Right atrium auricular region (tissue), 2 donors: ENCODE measurements around the gene LYSET. TPM values are rescaled to one million over a fixed set of nuclear protein-coding genes. Genes with fewer than 3 reads are reported as not detected.
"Not testable (repeated sequence)": the region's sequence is repeated elsewhere in the genome, so short reads cannot be mapped to it uniquely, and the experiment has no call there.

Source experiments
- DNase-seq: peaks from one replicate; pipeline ENCODE4 v3.0.0-alpha.2; 2019; ENCODE audit warnings: low spot score
- H3K27ac ChIP-seq, 2 donors: fragments of 200-600 bp; sonication (generic); 1 replicate in 1 of 2; 2 replicates in 1 of 2; pipeline ENCODE4 v1.5.1; 2016 to 2019
- H3K27me3 ChIP-seq, 2 donors: fragments of 200-600 bp; sonication (generic); one replicate each; pipeline versions ENCODE4 v1.5.1 to v1.6.0; 2017 to 2019
- H3K36me3 ChIP-seq: fragments of 200-600 bp; sonication (generic); one replicate; pipeline ENCODE4 v1.5.1; 2016
- H3K4me1 ChIP-seq, 2 donors: fragments of 200-600 bp; sonication (generic); one replicate each; pipeline versions ENCODE4 v1.5.1 to v1.6.0; 2017 to 2019
- H3K4me3 ChIP-seq, 2 donors: fragments of 200-600 bp; sonication (generic); 1 replicate in 1 of 2; 2 replicates in 1 of 2; pipeline ENCODE4 v1.5.1; 2017 to 2019; ENCODE audit warnings: mild to moderate bottlenecking in 1 of 2, moderate library complexity in 1 of 2
- H3K9me3 ChIP-seq, 2 donors: fragments of 200-600 bp; sonication (generic); one replicate each; pipeline ENCODE4 v1.5.1; 2019
- CTCF ChIP-seq, 2 donors: fragments of 200-600 bp; sonication (generic); IDR thresholded peaks; one replicate each; pipeline ENCODE4 v1.5.1; 2019; ENCODE audit warnings: antibody characterized with exemption in 2 of 2
- total RNA-seq, 2 donors: library from RNA; depleted of rRNA; stranded (reverse); fragments of >200 nt; gene quantifications; one replicate each; pipeline ENCODE4 v1.1.0, GENCODE V29; 2016

LYSET gene
- 10 to 100 TPM in 1 of 2 donors, 1 to 10 TPM in 1; 8.3 to 10.0 TPM for total RNA-seq

- peaks cover 0 to 22% of the 10 kb centered on the region in 2 donors for H3K4me1 ChIP-seq
- TF ChIP-seq CTCF (IDR thresholded peaks at IDR 0.05): peak in 1 of 2 donors; percentile 55
- H3K36me3 ChIP-seq: peaks cover 6% of the 10 kb centered on the region
- H3K9me3 ChIP-seq: no peaks in the 10 kb centered on the region
- H3K27me3 ChIP-seq: no peaks in the 10 kb centered on the region
- peak within 1 kb of the TSS; percentile 94 for H3K27ac ChIP-seq
- peak; percentile 87 for DNase-seq
- H3K4me3 ChIP-seq: peak within 1 kb of the TSS; percentile 81 to 88
Observed at GRCh38 chr14:93184391-93185348, at the start of gene LYSET, which contains the start of gene MOAP1. TSS of gene LYSET (plus strand) at chr14:93185317. CDS start at chr14:93185406, 89 bp downstream. TSS of gene MOAP1 (minus strand) at chr14:93184897. CDS start at chr14:93184242, 655 bp downstream.

GRCh38 chr14:93135399-93135798 is 49.7 kb upstream of the LYSET start:
- H3K4me3 ChIP-seq: no peak overlapping the region
- no peaks in the 10 kb centered on the region for H3K9me3 ChIP-seq
- no peak for DNase-seq
- H3K27me3 ChIP-seq: no peaks in the 10 kb centered on the region
- no peak overlapping the region for H3K27ac ChIP-seq
- H3K36me3 ChIP-seq: no peaks in the 10 kb centered on the region
- no peaks in the 10 kb centered on the region for H3K4me1 ChIP-seq
- no peak for TF ChIP-seq CTCF (IDR thresholded peaks at IDR 0.05)

GRCh38 chr14:93136009-93136408 is 49.1 kb upstream of the LYSET start:
- H3K4me1 ChIP-seq: no peaks in the 10 kb centered on the region
- DNase-seq: no peak
- H3K9me3 ChIP-seq: no peaks in the 10 kb centered on the region
- no peaks in the 10 kb centered on the region for H3K27me3 ChIP-seq
- no peaks in the 10 kb centered on the region for H3K36me3 ChIP-seq
- H3K4me3 ChIP-seq: no peak overlapping the region
- no peak for TF ChIP-seq CTCF (IDR thresholded peaks at IDR 0.05)
- H3K27ac ChIP-seq: no peak overlapping the region

DNA sequence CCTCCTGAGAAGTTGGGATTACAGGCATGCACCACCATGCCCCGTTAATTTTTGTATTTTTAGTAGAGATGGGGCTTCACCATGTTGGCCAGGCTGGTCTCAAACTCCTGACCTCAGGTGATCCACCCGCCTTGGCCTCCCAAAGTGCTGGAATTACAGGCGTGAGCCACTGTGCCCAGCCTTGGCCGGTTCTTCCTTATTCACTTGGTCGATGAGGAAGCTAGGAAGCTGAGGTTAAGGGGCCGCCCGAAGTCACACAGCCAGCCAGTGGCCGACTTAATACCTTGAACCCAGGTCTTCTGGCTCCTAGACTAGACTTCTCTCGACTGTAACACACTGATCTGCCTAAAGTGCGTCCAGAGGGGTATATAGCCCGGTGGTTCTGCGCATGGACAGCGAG is 48.6 kb upstream of the LYSET start:
- not testable (repeated sequence) for H3K4me3 ChIP-seq, H3K4me1 ChIP-seq, H3K9me3 ChIP-seq, H3K27ac ChIP-seq, H3K36me3 ChIP-seq, DNase-seq, H3K27me3 ChIP-seq

DNA sequence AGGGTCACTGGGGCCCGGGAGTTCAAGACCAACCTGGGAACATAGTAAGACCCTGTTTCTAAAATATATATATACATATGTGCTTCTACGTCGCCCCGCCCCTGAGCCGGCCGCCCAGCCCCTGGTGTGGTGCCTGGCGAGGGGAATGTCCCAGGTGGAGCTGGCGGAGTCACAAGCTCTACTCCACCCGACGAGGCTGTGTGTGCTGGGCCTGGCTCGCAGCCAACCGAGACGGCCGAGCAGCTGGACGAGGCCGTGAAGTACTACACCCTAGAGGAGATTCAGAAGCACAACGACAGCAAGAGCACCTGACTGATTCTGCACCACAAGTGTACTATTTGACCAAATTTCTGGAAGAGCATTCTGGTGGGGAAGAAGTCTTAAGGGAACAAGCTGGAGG is 47.3 kb upstream of the LYSET start:
- no peaks in the 10 kb centered on the region for H3K9me3 ChIP-seq
- H3K27me3 ChIP-seq: no peaks in the 10 kb centered on the region
- no peak for DNase-seq
- no peak overlapping the region for H3K27ac ChIP-seq
- peak in 1 of 2 donors; percentile 28 for TF ChIP-seq CTCF (IDR thresholded peaks at IDR 0.05)
- H3K4me1 ChIP-seq: no peaks in the 10 kb centered on the region
- H3K4me3 ChIP-seq: no peak overlapping the region
- H3K36me3 ChIP-seq: no peaks in the 10 kb centered on the region

DNA sequence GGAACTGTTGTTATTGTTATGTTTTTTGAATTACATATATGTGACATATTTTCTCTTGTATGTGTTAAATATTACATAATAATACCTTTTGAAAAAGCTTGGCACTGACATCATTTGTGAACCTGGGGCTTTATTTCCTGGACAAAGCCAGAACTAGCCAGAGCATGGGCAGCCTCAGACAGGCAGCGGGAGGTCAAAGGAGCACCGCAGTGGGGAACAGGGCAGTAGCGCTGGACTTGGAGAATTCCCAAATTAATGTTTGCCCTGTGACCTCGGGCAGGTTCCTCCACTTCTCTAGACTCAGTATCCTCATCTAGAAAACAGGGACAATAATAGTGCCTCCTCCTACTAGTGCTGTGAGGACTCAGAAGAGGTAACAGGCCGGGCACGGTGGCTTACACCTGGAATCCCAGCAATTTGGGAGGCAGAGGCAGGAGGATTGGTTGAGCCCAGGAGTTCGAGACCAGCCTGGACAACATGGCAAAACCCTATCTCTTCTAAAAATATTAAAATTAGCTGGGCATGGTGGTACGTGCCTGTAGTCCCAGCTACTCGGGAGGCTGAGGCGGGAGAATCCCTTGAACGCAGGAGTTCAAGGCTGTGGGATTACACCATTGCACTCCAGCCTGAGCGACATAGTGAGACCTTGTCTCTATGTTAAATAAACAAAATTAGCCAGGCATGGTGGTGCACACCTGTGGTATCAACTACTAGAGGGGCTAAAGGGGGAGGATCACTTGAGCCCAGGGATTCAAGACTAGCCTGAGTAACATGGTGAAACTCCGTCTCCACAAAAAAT is 42.1 kb upstream of the LYSET start:
- no peak for TF ChIP-seq CTCF (IDR thresholded peaks at IDR 0.05)
- Histone ChIP-seq H3K9me3 (no peaks in the 10 kb centered on the region), H3K4me1 (no peaks in the 10 kb centered on the region), H3K36me3 (no peaks in the 10 kb centered on the region), H3K4me3 (no peak overlapping the region), H3K27me3 (no peaks in the 10 kb centered on the region), H3K27ac (no peak overlapping the region)
- DNase-seq: no peak
